Rectal smooth muscle tissue (tissue), 1 donor: ENCODE results near the gene TANGO2.
A peak's percentile ranks its signal among the peaks of the same experiment; 100 is the strongest.

Experiments
- H3K27ac ChIP-seq: one replicate; pipeline ENCODE4 v1.7.0; 2013; ENCODE audit warnings: low read depth, low read length, inconsistent platforms
- H3K27me3 ChIP-seq: one replicate; pipeline ENCODE4 v1.7.0; 2013; ENCODE audit warnings: low read length; ENCODE audit not compliant: control insufficient read depth, insufficient read depth
- H3K36me3 ChIP-seq: one replicate; pipeline ENCODE4 v1.7.0; 2013; ENCODE audit warnings: low read length; ENCODE audit not compliant: control insufficient read depth, insufficient read depth
- H3K4me1 ChIP-seq: one replicate; pipeline ENCODE4 v1.7.0; 2013; ENCODE audit warnings: low read length; ENCODE audit not compliant: control insufficient read depth, insufficient read depth
- H3K4me3 ChIP-seq: one replicate; pipeline ENCODE4 v1.7.0; 2013; ENCODE audit warnings: low read length
- H3K9ac ChIP-seq: one replicate; pipeline ENCODE4 v1.7.0; 2013; ENCODE audit warnings: low read length

Gene TANGO2

DNA sequence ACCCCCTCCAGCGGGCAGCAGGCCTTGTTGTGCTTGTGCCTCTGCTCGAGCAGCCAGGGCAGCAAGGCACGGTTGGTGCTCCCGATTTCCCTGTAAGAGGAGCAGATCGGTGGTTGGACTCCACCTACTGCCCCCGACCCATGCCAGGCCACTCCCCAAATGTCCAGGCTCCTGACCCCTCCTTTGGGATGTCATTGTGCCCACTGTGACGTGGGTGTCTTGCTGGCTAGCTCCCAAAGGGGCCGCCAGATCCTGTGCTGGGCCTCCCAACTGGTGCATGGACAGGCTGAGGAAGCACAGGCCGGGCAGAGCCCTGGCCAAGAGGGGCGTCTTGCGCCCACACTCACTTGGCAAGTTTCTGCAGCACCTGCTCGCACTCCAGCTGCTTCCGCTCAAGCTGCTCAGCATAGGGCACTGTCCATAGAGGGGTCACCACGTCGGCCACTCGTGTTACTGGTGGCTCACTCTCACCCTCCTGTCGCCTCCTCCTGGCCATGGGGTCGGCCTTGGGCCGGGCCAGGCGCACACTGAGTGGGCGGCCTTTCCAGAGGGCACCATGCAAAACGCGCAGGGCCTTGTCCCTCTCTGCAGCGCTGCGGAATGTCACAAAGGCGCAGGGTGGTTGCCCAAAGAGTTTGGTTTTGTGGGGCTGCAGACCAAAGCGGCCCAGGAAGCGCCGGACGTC is 94.9 kb downstream of the TANGO2 start, which contains the start of gene RANBP1:
TSS of gene RANBP1 (plus strand) at position 414 of the 685 bp plus-strand sequence. CDS start at position 495, 81 bp downstream.
- H3K9ac ChIP-seq, result peak within 1 kb of the TSS; percentile 66
- H3K4me1 ChIP-seq, result peaks cover 10% of the 10 kb centered on the region
- H3K4me3 ChIP-seq, result peak within 1 kb of the TSS; percentile 83
- peak within 1 kb of the TSS; percentile 72 for H3K27ac ChIP-seq
- no peaks in the 10 kb centered on the region for H3K27me3 ChIP-seq
- H3K36me3 ChIP-seq, result peaks cover 30% of the 10 kb centered on the region

DNA sequence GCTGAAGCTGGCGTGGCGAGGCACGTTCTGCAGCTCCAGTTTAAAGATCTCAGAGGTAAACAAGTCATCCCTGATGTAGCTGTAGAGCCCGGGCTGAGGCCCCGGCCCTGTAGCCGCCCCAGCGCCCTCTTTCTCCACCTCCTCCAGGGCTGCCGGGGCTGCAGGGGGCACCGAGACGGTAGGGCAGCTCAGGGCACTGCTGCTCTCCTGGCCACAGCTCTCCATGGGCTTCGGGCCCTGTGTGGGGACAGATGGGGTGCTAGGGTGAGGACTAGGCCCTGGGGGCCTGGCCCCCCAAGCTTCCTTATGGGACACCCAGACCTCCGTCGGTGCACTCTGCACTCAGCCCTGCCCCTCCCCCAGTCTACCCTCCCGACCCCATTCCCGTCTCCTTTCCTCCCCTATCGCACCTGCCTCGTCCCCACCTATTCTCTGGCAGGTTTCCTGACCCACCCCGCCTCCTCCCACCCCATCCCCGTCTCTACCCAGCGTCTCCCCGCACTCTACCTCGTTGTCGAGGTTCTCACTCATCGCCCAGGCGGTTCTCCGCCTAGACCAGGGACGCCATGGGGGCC is 95.6 kb downstream of the TANGO2 start:
- H3K9ac ChIP-seq, result peak overlapping the region; percentile 66
- peaks cover 30% of the 10 kb centered on the region for H3K36me3 ChIP-seq
- H3K27me3 ChIP-seq, result no peaks in the 10 kb centered on the region
- H3K4me3 ChIP-seq, result peak overlapping the region; percentile 83
- H3K27ac ChIP-seq, result peak overlapping the region; percentile 72
- peaks cover 10% of the 10 kb centered on the region for H3K4me1 ChIP-seq
